GM23248 (cell line): Measurements from ENCODE around the gene FXYD6.

ENCODE experiments used
- EZH2 ChIP-seq: fragments of 200-600 bp; sonication (generic); IDR thresholded peaks from 2 replicates; pipeline ENCODE4 v1.6.1; 2018; ENCODE audit warnings: antibody characterized with exemption, mild to moderate bottlenecking; ENCODE audit not compliant: insufficient read depth, poor library complexity, severe bottlenecking
- EZH2phosphoT487 ChIP-seq: fragments of 200-600 bp; sonication (generic); IDR thresholded peaks from 2 replicates; pipeline ENCODE4 v1.6.1; 2018; ENCODE audit warnings: antibody characterized with exemption, moderate library complexity, mild to moderate bottlenecking, low read depth; ENCODE audit not compliant: insufficient read depth

DNA sequence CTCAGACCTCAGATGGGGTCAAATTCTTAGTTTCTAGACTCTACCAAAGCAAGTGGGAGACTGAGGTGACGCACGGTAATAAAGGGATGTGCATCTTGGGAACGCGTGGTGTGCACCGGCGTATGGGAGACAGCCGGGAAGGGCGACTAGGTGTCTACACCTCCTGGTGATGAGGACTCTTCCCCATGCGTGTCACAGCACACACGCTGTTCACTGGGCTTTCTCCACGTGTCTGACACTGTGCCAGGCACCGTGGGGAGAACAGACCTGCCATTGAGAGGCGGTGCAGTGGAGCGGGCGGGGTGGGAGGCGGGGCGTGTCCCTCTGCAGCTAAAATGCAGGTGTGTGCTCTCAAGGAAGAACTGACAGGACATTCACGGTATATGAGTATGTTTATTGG lies 5.3 kb downstream of the FXYD6 start:
- TF ChIP-seq EZH2 (no peak), EZH2phosphoT487 (no peak)
